Neural progenitor cell (in vitro differentiated cells): ENCODE data around the gene STAT4. TPM values are rescaled to one million over a fixed set of nuclear protein-coding genes. Genes with fewer than 3 reads are reported as not detected.

Experiments
- DNase-seq: peaks from one replicate; pipeline ENCODE4 v3.0.0-alpha.2; 2016; ENCODE audit warnings: low spot score
- H2AFZ ChIP-seq: fragments of 200-600 bp; sonication (generic); replicated peaks from 2 replicates; pipeline ENCODE4 v1.6.1; 2016; ENCODE audit warnings: antibody characterized with exemption
- H3F3A ChIP-seq: fragments of 200-600 bp; sonication (generic); 2 replicates; pipeline ENCODE4 v1.6.1; 2016; ENCODE audit warnings: antibody characterized with exemption, low read depth
- H3K27ac ChIP-seq: fragments of 200-600 bp; sonication (generic); 2 replicates; pipeline ENCODE4 v1.5.1; 2016; ENCODE audit warnings: mild to moderate bottlenecking
- H3K27me3 ChIP-seq: fragments of 200-600 bp; sonication (generic); 2 replicates; pipeline ENCODE4 v1.6.1; 2016; ENCODE audit warnings: mild to moderate bottlenecking, moderate library complexity
- H3K36me3 ChIP-seq: fragments of 200-600 bp; sonication (generic); 2 replicates; pipeline ENCODE4 v1.5.1; 2016
- H3K4me1 ChIP-seq: fragments of 200-600 bp; sonication (generic); 2 replicates; pipeline ENCODE4 v1.6.1; 2016; ENCODE audit warnings: mixed run types
- H3K4me2 ChIP-seq: fragments of 200-600 bp; sonication (generic); 2 replicates; pipeline ENCODE4 v1.6.1; 2016
- H3K4me3 ChIP-seq: fragments of 200-600 bp; sonication (generic); 2 replicates; pipeline ENCODE4 v1.5.1; 2016
- H3K79me2 ChIP-seq: fragments of 200-600 bp; sonication (generic); 2 replicates; pipeline ENCODE4 v1.6.1; 2016; ENCODE audit warnings: low read depth
- H3K9ac ChIP-seq: fragments of 200-600 bp; sonication (generic); 2 replicates; pipeline ENCODE4 v1.6.1; 2016
- H3K9me3 ChIP-seq: fragments of 200-600 bp; sonication (generic); 2 replicates; pipeline ENCODE4 v1.5.1; 2016; ENCODE audit warnings: low read depth
- H4K20me1 ChIP-seq: fragments of 200-600 bp; sonication (generic); 2 replicates; pipeline ENCODE4 v1.6.1; 2016; ENCODE audit warnings: low read depth
- H3K27ac Mint-ChIP-seq: 3 replicates; pipeline ENCODE4 v1.8.0; 2021; ENCODE audit warnings: mixed read lengths
- H3K27me3 Mint-ChIP-seq: 2 replicates; pipeline ENCODE4 v1.8.0; 2022; ENCODE audit warnings: low read depth, mild to moderate bottlenecking, inconsistent platforms, moderate library complexity, mixed read lengths; ENCODE audit not compliant: insufficient read depth
- H3K36me3 Mint-ChIP-seq: 3 replicates; pipeline ENCODE4 v1.8.0; 2021; ENCODE audit warnings: mixed read lengths
- H3K4me1 Mint-ChIP-seq: 3 replicates; pipeline ENCODE4 v1.8.0; 2021; ENCODE audit warnings: mixed read lengths
- H3K4me3 Mint-ChIP-seq: 3 replicates; pipeline ENCODE4 v1.8.0; 2021; ENCODE audit warnings: mild to moderate bottlenecking, moderate library complexity, mixed read lengths
- H3K9me3 Mint-ChIP-seq: 3 replicates; pipeline ENCODE4 v1.8.0; 2020; ENCODE audit warnings: mixed read lengths
- CTCF ChIP-seq: fragments of 200-600 bp; sonication (generic); IDR thresholded peaks from 2 replicates; pipeline ENCODE4 v1.5.1; 2017; ENCODE audit warnings: antibody characterized with exemption, mild to moderate bottlenecking
- EZH2 ChIP-seq: fragments of 200-600 bp; sonication (generic); IDR thresholded peaks from 2 replicates; pipeline ENCODE4 v1.6.1; 2017; ENCODE audit warnings: antibody characterized with exemption, mild to moderate bottlenecking, moderate library complexity
- EZH2phosphoT487 ChIP-seq: fragments of 200-600 bp; sonication (generic); IDR thresholded peaks from 2 replicates; pipeline ENCODE4 v1.6.1; 2017; ENCODE audit warnings: antibody characterized with exemption
- total RNA-seq: library from RNA; depleted of rRNA; stranded (reverse); fragments of >200 nt; gene quantifications from 2 replicates; pipeline ENCODE4 v1.2.3, GENCODE V29; 2015; ENCODE audit warnings: low replicate concordance

The STAT4 gene
- total RNA-seq, 1 donor from 2014 or later, result 0.32 TPM

- H3K4me1 Mint-ChIP-seq, result no peaks in the 10 kb centered on the region
- no peak overlapping the region for H2AFZ ChIP-seq
- H3K9ac ChIP-seq, result no peak overlapping the region
- no peak for DNase-seq
- no peaks in the 10 kb centered on the region for H3K27me3 ChIP-seq
- H3K27me3 Mint-ChIP-seq, result no peaks in the 10 kb centered on the region
- TF ChIP-seq EZH2 (no peak), CTCF (no peak), EZH2phosphoT487 (no peak)
- no peak overlapping the region for H3K27ac Mint-ChIP-seq
- H3K4me3 ChIP-seq, result no peak overlapping the region
- H3K9me3 ChIP-seq, result no peaks in the 10 kb centered on the region
- no peaks in the 10 kb centered on the region for H3K4me1 ChIP-seq
- no peaks in the 10 kb centered on the region for H3K36me3 ChIP-seq
- no peaks in the 10 kb centered on the region for H3K9me3 Mint-ChIP-seq
- H3K4me2 ChIP-seq, result no peak overlapping the region
- no peak overlapping the region for H3K4me3 Mint-ChIP-seq
- no peaks in the 10 kb centered on the region for H3K36me3 Mint-ChIP-seq
- no peak overlapping the region for H3K27ac ChIP-seq
- no peaks in the 10 kb centered on the region for H3F3A ChIP-seq
- H3K79me2 ChIP-seq, result no peaks in the 10 kb centered on the region
- no peaks in the 10 kb centered on the region for H4K20me1 ChIP-seq
Observed at GRCh38 chr2:191180713-191181112, 29.9 kb upstream of the STAT4 start.

GRCh38 chr2:191180276-191180675 lies 29.5 kb upstream of the STAT4 start:
- Mint-ChIP-seq H3K4me3 (no peak overlapping the region), H3K36me3 (no peaks in the 10 kb centered on the region), H3K4me1 (peaks cover 2% of the 10 kb centered on the region), H3K9me3 (no peaks in the 10 kb centered on the region), H3K27me3 (no peaks in the 10 kb centered on the region), H3K27ac (no peak overlapping the region)
- no peak for DNase-seq
- no peak overlapping the region for H3K9ac ChIP-seq
- H3K36me3 ChIP-seq, result no peaks in the 10 kb centered on the region
- no peak overlapping the region for H3K4me2 ChIP-seq
- no peaks in the 10 kb centered on the region for H3F3A ChIP-seq
- H3K27me3 ChIP-seq, result no peaks in the 10 kb centered on the region
- no peak for TF ChIP-seq EZH2phosphoT487
- no peak for TF ChIP-seq EZH2
- TF ChIP-seq CTCF, result no peak
- no peak overlapping the region for H3K4me3 ChIP-seq
- H3K4me1 ChIP-seq, result no peaks in the 10 kb centered on the region
- no peaks in the 10 kb centered on the region for H4K20me1 ChIP-seq
- no peak overlapping the region for H2AFZ ChIP-seq
- H3K79me2 ChIP-seq, result no peaks in the 10 kb centered on the region
- H3K9me3 ChIP-seq, result no peaks in the 10 kb centered on the region
- no peak overlapping the region for H3K27ac ChIP-seq

GRCh38 chr2:191178806-191179514 lies 28.2 kb upstream of the STAT4 start:
- no peaks in the 10 kb centered on the region for H3K79me2 ChIP-seq
- no peaks in the 10 kb centered on the region for H3K27me3 Mint-ChIP-seq
- no peak overlapping the region for H3K27ac Mint-ChIP-seq
- TF ChIP-seq EZH2 (no peak), EZH2phosphoT487 (no peak), CTCF (no peak)
- no peak overlapping the region for H3K9ac ChIP-seq
- no peaks in the 10 kb centered on the region for H3K27me3 ChIP-seq
- no peak overlapping the region for H3K4me3 ChIP-seq
- H3K9me3 ChIP-seq, result no peaks in the 10 kb centered on the region
- H3K4me1 ChIP-seq, result peaks cover 8% of the 10 kb centered on the region
- peaks cover 13% of the 10 kb centered on the region for H3K4me1 Mint-ChIP-seq
- H3K27ac ChIP-seq, result no peak overlapping the region
- no peak overlapping the region for H3K4me3 Mint-ChIP-seq
- no peaks in the 10 kb centered on the region for H3K9me3 Mint-ChIP-seq
- H3K36me3 Mint-ChIP-seq, result no peaks in the 10 kb centered on the region
- H3F3A ChIP-seq, result no peaks in the 10 kb centered on the region
- no peaks in the 10 kb centered on the region for H3K36me3 ChIP-seq
- H4K20me1 ChIP-seq, result no peaks in the 10 kb centered on the region
- no peak overlapping the region for H2AFZ ChIP-seq
- no peak for DNase-seq
- H3K4me2 ChIP-seq, result no peak overlapping the region
